DND-41 (cell line): ENCODE results near the gene CSNK1G1.

Experiments used
- EZH2 ChIP-seq: IDR thresholded peaks from 3 replicates; pipeline ENCODE4 v1.6.1; 2012; ENCODE audit warnings: borderline replicate concordance, low read depth, mild to moderate bottlenecking, moderate library complexity, low read length, inconsistent platforms; ENCODE audit not compliant: severe bottlenecking
- TF ChIP-seq, protein P1 (sequence below): IDR thresholded peaks from 2 replicates; pipeline ENCODE4 v1.5.1; 2012; ENCODE audit warnings: borderline replicate concordance, low read length, moderate library complexity, mild to moderate bottlenecking; ENCODE audit not compliant: poor library complexity, severe bottlenecking; ENCODE audit errors: extremely low read depth

DNA sequence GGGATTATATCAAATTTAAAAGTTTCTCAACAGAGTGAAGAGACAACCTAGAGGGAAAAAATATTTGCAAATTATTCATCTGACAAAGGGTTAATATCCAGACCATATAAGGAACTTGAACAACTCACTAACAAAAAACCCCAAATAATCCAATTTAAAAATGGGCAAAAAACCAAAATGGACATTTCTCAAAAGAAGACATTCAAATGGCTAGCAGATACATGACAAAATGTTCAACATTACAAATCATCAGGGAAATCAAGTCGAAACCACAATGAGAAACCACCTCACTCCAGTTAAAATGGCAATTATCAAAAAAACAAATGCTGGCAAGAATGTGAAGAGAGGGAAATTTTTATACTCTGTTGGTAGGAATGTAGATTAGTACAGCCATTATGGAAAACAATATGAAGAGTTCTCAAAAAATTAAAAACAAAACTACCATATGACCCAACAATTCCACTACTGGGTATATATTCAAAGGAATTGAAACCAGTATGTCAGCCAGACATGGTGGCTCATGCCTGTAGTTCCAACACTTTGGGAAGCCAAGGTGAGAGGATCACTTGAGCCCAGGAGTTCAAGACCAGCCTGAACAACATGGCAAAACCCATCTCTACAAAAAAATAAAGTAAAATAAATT, 88.5 kb downstream of the CSNK1G1 start:
- TF ChIP-seq, protein P1, sequence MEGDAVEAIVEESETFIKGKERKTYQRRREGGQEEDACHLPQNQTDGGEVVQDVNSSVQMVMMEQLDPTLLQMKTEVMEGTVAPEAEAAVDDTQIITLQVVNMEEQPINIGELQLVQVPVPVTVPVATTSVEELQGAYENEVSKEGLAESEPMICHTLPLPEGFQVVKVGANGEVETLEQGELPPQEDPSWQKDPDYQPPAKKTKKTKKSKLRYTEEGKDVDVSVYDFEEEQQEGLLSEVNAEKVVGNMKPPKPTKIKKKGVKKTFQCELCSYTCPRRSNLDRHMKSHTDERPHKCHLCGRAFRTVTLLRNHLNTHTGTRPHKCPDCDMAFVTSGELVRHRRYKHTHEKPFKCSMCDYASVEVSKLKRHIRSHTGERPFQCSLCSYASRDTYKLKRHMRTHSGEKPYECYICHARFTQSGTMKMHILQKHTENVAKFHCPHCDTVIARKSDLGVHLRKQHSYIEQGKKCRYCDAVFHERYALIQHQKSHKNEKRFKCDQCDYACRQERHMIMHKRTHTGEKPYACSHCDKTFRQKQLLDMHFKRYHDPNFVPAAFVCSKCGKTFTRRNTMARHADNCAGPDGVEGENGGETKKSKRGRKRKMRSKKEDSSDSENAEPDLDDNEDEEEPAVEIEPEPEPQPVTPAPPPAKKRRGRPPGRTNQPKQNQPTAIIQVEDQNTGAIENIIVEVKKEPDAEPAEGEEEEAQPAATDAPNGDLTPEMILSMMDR: no peak
- no peak for TF ChIP-seq EZH2
